ENCODE measurements around the gene TMEM184B.

The TMEM184B gene

GRCh38 chr22:38243007-38243765 is 29.6 kb downstream of the TMEM184B start:
- Histone ChIP-seq H3K36me3 (ENCODE audit: control insufficient read depth, insufficient read depth, low read length) (peaks cover 9% of the 10 kb centered on the region), H3K27me3 (replicated peaks; ENCODE audit: control insufficient read depth, insufficient read depth, low read length) (no peaks in the 10 kb centered on the region), H3K4me3 (replicated peaks; ENCODE audit: low read depth, low read length) (no peak overlapping the region)
- DNase-seq (ENCODE audit: extremely low read depth, insufficient read length) = no peak
- TF ChIP-seq CTCF (IDR thresholded peaks at IDR 0.05; ENCODE audit: insufficient read depth, low read length, poor library complexity, severe bottlenecking) = no peak

- TF ChIP-seq CTCF (IDR thresholded peaks at IDR 0.05; ENCODE audit: insufficient read depth, low read length, poor library complexity, severe bottlenecking) = no peak
- no peak overlapping the region for H3K4me3 ChIP-seq (replicated peaks; ENCODE audit: low read depth, low read length)
- peaks cover 9% of the 10 kb centered on the region for H3K36me3 ChIP-seq (ENCODE audit: control insufficient read depth, insufficient read depth, low read length)
- DNase-seq (ENCODE audit: extremely low read depth, insufficient read length) = no peak
- no peaks in the 10 kb centered on the region for H3K27me3 ChIP-seq (replicated peaks; ENCODE audit: control insufficient read depth, insufficient read depth, low read length)
Measured at GRCh38 chr22:38240734-38241252, 32.0 kb downstream of the TMEM184B start.

GRCh38 chr22:38239101-38239761 is 33.6 kb downstream of the TMEM184B start:
- Histone ChIP-seq H3K36me3 (ENCODE audit: control insufficient read depth, insufficient read depth, low read length) (peaks cover 6% of the 10 kb centered on the region), H3K4me3 (replicated peaks; ENCODE audit: low read depth, low read length) (no peak overlapping the region), H3K27me3 (replicated peaks; ENCODE audit: control insufficient read depth, insufficient read depth, low read length) (no peaks in the 10 kb centered on the region)
- TF ChIP-seq CTCF (IDR thresholded peaks at IDR 0.05; ENCODE audit: insufficient read depth, low read length, poor library complexity, severe bottlenecking) = no peak
- no peak for DNase-seq (ENCODE audit: extremely low read depth, insufficient read length)

- H3K36me3 ChIP-seq (ENCODE audit: control insufficient read depth, insufficient read depth, low read length) = peaks cover 6% of the 10 kb centered on the region
Measured at GRCh38 chr22:38238519-38239071, 34.2 kb downstream of the TMEM184B start.

GRCh38 chr22:38236786-38237185 is 36.0 kb downstream of the TMEM184B start:
- no peak for TF ChIP-seq CTCF (IDR thresholded peaks at IDR 0.05; ENCODE audit: insufficient read depth, low read length, poor library complexity, severe bottlenecking)
- DNase-seq (ENCODE audit: extremely low read depth, insufficient read length) = no peak
- no peak overlapping the region for H3K4me3 ChIP-seq (replicated peaks; ENCODE audit: low read depth, low read length)
- H3K36me3 ChIP-seq (ENCODE audit: control insufficient read depth, insufficient read depth, low read length) = peaks cover 5% of the 10 kb centered on the region
- no peaks in the 10 kb centered on the region for H3K27me3 ChIP-seq (replicated peaks; ENCODE audit: control insufficient read depth, insufficient read depth, low read length)

More at GRCh38 chr22:38238519-38239071, 34.2 kb downstream of the TMEM184B start:
- DNase-seq (ENCODE audit: extremely low read depth, insufficient read length) = no peak
- Histone ChIP-seq H3K4me3 (replicated peaks; ENCODE audit: low read depth, low read length) (no peak overlapping the region), H3K27me3 (replicated peaks; ENCODE audit: control insufficient read depth, insufficient read depth, low read length) (no peaks in the 10 kb centered on the region)
- no peak for TF ChIP-seq CTCF (IDR thresholded peaks at IDR 0.05; ENCODE audit: insufficient read depth, low read length, poor library complexity, severe bottlenecking)

All from GM06990 (cell line).